ENCODE results near the gene CHST8. TPM values are rescaled to one million over a fixed set of nuclear protein-coding genes. Genes with fewer than 3 reads are reported as not detected.

Gene CHST8
- polyA plus RNA-seq, 3 donors = not detected

DNA sequence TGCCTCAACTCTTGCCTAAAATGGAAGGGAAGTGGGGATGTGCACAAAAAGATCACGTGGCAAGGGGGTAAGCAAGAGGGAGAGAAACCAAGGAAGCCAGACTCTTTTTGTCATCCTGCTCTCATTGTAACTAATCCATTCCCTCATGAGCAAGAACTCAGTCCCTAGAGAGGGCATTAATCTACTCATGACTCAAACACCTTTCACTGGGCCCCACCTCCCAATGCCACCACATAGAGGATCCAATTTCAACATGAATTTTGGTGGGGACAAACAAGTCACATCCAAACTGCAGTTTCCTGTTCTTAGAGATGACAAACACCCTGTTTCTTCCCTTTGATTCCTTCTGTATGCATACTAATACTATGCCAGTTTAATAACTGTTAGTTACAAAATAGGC lies 11.2 kb upstream of the CHST8 start:
- no peak overlapping the region for H3K27ac Mint-ChIP-seq
- TF ChIP-seq, protein P1, sequence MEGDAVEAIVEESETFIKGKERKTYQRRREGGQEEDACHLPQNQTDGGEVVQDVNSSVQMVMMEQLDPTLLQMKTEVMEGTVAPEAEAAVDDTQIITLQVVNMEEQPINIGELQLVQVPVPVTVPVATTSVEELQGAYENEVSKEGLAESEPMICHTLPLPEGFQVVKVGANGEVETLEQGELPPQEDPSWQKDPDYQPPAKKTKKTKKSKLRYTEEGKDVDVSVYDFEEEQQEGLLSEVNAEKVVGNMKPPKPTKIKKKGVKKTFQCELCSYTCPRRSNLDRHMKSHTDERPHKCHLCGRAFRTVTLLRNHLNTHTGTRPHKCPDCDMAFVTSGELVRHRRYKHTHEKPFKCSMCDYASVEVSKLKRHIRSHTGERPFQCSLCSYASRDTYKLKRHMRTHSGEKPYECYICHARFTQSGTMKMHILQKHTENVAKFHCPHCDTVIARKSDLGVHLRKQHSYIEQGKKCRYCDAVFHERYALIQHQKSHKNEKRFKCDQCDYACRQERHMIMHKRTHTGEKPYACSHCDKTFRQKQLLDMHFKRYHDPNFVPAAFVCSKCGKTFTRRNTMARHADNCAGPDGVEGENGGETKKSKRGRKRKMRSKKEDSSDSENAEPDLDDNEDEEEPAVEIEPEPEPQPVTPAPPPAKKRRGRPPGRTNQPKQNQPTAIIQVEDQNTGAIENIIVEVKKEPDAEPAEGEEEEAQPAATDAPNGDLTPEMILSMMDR (IDR thresholded peaks at IDR 0.05) = no peak

DNA sequence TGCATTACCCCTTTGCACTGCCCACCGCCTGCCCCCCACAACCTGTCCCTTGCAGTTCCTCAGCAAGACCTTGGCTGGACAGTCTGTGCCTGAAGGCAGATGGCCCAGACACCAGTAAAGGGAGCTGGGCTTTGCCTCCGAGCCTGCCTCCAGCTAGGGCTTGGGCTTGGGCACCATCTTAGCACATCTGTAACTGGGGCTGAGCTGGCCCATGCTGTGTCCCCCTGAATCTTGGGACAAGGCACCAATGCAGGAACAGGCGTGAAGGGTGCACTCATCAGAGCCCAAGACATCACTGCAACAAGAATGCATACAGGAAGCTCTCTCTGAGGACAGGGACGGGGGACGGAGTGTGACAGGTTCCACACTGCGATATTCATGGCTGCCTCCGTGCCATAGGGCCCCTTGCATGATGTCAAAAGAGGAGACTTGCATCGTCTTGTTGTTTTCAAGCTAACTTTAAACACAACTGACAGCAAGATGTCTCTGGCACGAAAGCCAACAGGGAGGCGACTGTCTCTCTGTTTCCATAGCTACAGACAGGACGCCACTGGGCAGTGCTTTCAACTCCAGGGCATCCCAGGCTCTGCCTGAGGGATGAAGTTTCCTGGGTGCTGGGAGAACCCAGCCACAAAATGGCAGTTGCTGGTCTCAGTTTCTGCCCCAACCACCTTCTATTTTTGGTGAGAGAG lies 8.7 kb upstream of the CHST8 start:
- Histone ChIP-seq H3K36me3 (replicated peaks in 1 of 2; ENCODE audit: control insufficient read depth in 1 of 2, insufficient read depth in 2 of 2, low read length in 2 of 2) (no peaks in the 10 kb centered on the region), H3K27me3 (ENCODE audit: control insufficient read depth in 2 of 2, insufficient read depth in 2 of 2, low read length in 2 of 2) (no peaks in the 10 kb centered on the region), H3K4me1 (ENCODE audit: control insufficient read depth in 1 of 2, insufficient read depth in 2 of 2, low read length in 2 of 2) (no peaks in the 10 kb centered on the region), H4K20me1 (ENCODE audit: insufficient read depth, low read length) (no peaks in the 10 kb centered on the region), H2AFZ (ENCODE audit: insufficient read depth, low read depth, low read length, poor library complexity, severe bottlenecking) (no peak overlapping the region), H3K9me3 (replicated peaks in 1 of 2; ENCODE audit: control insufficient read depth in 1 of 2, insufficient read depth in 1 of 2, low read length in 2 of 2) (peaks cover 0 to 12% of the 10 kb centered on the region in 2 donors), H3K4me3 (replicated peaks in 1 of 3; ENCODE audit: low read depth in 2 of 3, low read length in 3 of 3) (no peak overlapping the region), H3K9ac (ENCODE audit: insufficient read depth, low read length, poor library complexity, severe bottlenecking) (no peak overlapping the region), H3K79me2 (ENCODE audit: insufficient read depth, low read length) (no peaks in the 10 kb centered on the region), H3K4me2 (replicated peaks; ENCODE audit: extremely low read depth, low read length, poor library complexity, severe bottlenecking) (no peak overlapping the region), H3K27ac (ENCODE audit: low read depth in 1 of 2, low read length in 2 of 2) (no peak overlapping the region)
- WGBS (ENCODE audit: insufficient coverage) = 78% methylated on average over 11 of the region's 11 CpGs
- peaks cover 0 to 11% (median 5%) of the 10 kb centered on the region in 7 donors for H3K9me3 Mint-ChIP-seq
- intact Hi-C loops (cut with micrococcal nuclease) = no loop called here
- H3K4me1 Mint-ChIP-seq = no peaks in the 10 kb centered on the region
- no peak for DNase-seq
- H3K27ac Mint-ChIP-seq = no peak overlapping the region
- no peak overlapping the region for H3K4me3 Mint-ChIP-seq
- TF ChIP-seq, protein P1 (IDR thresholded peaks at IDR 0.05) = no peak
- no peaks in the 10 kb centered on the region for H3K36me3 Mint-ChIP-seq
- H3K27me3 Mint-ChIP-seq (ENCODE audit: low read depth in 3 of 3) = peaks cover 5 to 25% (median 11%) of the 10 kb centered on the region in 3 donors

More for the DNA sequence above, 11.2 kb upstream of the CHST8 start:
- Histone ChIP-seq H4K20me1 (ENCODE audit: insufficient read depth, low read length) (no peaks in the 10 kb centered on the region), H2AFZ (ENCODE audit: insufficient read depth, low read depth, low read length, poor library complexity, severe bottlenecking) (no peak overlapping the region), H3K4me2 (replicated peaks; ENCODE audit: extremely low read depth, low read length, poor library complexity, severe bottlenecking) (no peak overlapping the region), H3K27me3 (ENCODE audit: control insufficient read depth in 2 of 2, insufficient read depth in 2 of 2, low read length in 2 of 2) (no peaks in the 10 kb centered on the region), H3K79me2 (ENCODE audit: insufficient read depth, low read length) (no peaks in the 10 kb centered on the region), H3K9ac (ENCODE audit: insufficient read depth, low read length, poor library complexity, severe bottlenecking) (no peak overlapping the region), H3K36me3 (replicated peaks in 1 of 2; ENCODE audit: control insufficient read depth in 1 of 2, insufficient read depth in 2 of 2, low read length in 2 of 2) (no peaks in the 10 kb centered on the region), H3K4me1 (ENCODE audit: control insufficient read depth in 1 of 2, insufficient read depth in 2 of 2, low read length in 2 of 2) (no peaks in the 10 kb centered on the region), H3K27ac (ENCODE audit: low read depth in 1 of 2, low read length in 2 of 2) (no peak overlapping the region), H3K9me3 (replicated peaks in 1 of 2; ENCODE audit: control insufficient read depth in 1 of 2, insufficient read depth in 1 of 2, low read length in 2 of 2) (peaks cover 0 to 12% of the 10 kb centered on the region in 2 donors), H3K4me3 (replicated peaks in 1 of 3; ENCODE audit: low read depth in 2 of 3, low read length in 3 of 3) (no peak overlapping the region)
- peaks cover 5 to 23% (median 8%) of the 10 kb centered on the region in 3 donors for H3K27me3 Mint-ChIP-seq (ENCODE audit: low read depth in 3 of 3)
- intact Hi-C loops (cut with micrococcal nuclease) = no loop called here
- no peak overlapping the region for H3K4me3 Mint-ChIP-seq
- H3K36me3 Mint-ChIP-seq = no peaks in the 10 kb centered on the region
- peaks cover 0 to 17% (median 5%) of the 10 kb centered on the region in 7 donors for H3K9me3 Mint-ChIP-seq
- no peaks in the 10 kb centered on the region for H3K4me1 Mint-ChIP-seq
- DNase-seq = no peak
- WGBS (ENCODE audit: insufficient coverage) = no CpG with 5 or more reads among the region's 1 CpG

All from CD14-positive monocyte (primary cell).